Thyroid gland (tissue), 4 donors: ENCODE measurements around the gene CBLIF.
"Not testable (repeated sequence)": the region's sequence is repeated elsewhere in the genome, so short reads cannot be mapped to it uniquely, and the experiment has no call there.

ENCODE experiments used
- CTCF ChIP-seq, 6 experiments: fragments of 200-600 bp in 3 of 6; fragments of 450-650 bp in 3 of 6; sonication (generic) in 3 of 6; IDR thresholded peaks; one replicate each; pipeline ENCODE4 v1.5.1; 2016 to 2019; ENCODE audit warnings: antibody characterized with exemption in 6 of 6, mild to moderate bottlenecking in 2 of 6, inconsistent platforms in 1 of 6, moderate library complexity in 1 of 6
- POLR2A ChIP-seq, 2 donors: fragments of 450-650 bp; IDR thresholded peaks; one replicate each; pipeline ENCODE4 v1.6.1; 2017; ENCODE audit warnings: antibody characterized with exemption in 2 of 2, mild to moderate bottlenecking in 2 of 2, moderate library complexity in 1 of 2

DNA sequence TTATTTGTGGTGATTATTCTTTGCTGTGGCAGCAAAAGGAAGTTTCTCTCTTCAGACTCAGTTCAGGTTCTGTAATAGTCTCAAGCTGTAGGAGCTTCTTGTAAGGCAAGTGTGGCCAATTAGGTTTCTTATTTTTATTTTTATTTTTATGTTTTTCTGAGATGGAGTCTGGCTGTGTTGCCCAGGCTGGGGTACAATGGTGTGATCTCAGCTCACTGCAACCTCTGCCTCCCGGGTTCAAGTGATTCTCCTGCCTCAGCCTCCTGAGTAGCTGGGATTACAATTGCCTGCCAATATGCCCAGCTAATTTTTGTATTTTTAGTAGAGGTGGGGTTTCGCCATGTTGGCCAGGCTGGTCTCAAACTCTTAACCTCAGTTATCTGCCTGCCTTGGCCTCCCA, 4.3 kb upstream of the CBLIF start:
- not testable (repeated sequence) for TF ChIP-seq CTCF, POLR2A (IDR thresholded peaks at IDR 0.05)
